ENCODE results near the gene TIPARP. TPM values are rescaled to one million over a fixed set of nuclear protein-coding genes. Genes with fewer than 3 reads are reported as not detected.

Gene TIPARP
- total and polyA plus RNA-seq, 2 of the 8 experiments (the other 6 are each of a cell fraction or from before 2014, with no cell fraction given), result 1.6 to 5.8 TPM

DNA sequence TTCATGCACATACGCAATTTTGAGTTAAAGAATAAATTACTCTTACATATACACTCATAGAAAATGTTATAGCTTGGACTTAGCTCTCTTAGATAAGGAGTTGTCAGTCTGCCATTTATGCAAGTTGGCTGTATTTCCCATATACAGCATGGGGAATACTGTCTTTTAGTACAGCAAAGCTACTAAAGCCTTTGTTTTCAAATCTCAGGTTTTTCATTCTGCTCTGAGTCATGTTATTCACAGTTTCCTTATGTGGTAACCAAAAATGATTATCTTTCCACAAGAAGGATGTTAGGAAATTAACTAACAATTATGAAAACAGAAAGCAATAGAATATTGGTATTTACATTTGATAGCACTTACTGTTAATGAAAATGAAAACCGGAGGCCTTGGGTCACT, 4.3 kb upstream of the TIPARP start:
- POLR2A ChIA-PET (ENCODE audit: partially characterized antibody), result no interaction called here
- no peaks in the 10 kb centered on the region for H3K36me3 ChIP-seq (ENCODE audit: control insufficient read depth in 2 of 4, insufficient read depth in 4 of 4, low read length in 3 of 4)
- no peak overlapping the region for H2BK120ac ChIP-seq (replicated peaks; ENCODE audit: low read depth, low read length)
- 95% methylated on average over 2 of the region's 2 CpGs; no CpG with 5 or more reads in 1 of the 2 experiments for WGBS, 2 experiments (ENCODE audit: extremely low coverage in 1 of 2, insufficient coverage in 1 of 2, insufficient read length in 1 of 2, insufficient replicate concordance in 2 of 2, low coverage in 1 of 2, low lambda C conversion rate in 2 of 2, missing lambda C conversion rate in 1 of 2)
- H3K27ac ChIP-seq (ENCODE audit: low read depth, low read length), result no peak overlapping the region
- DNase-seq (ENCODE audit: low read depth in 1 of 2, low spot score in 2 of 2) (no peak), FAIRE-seq (no peak)
- H3K4me2 ChIP-seq (ENCODE audit: insufficient read depth in 1 of 2, low read depth in 2 of 2, low read length in 2 of 2), result no peak overlapping the region
- no peak overlapping the region for H2AFZ ChIP-seq (ENCODE audit: low read length)
- no peak overlapping the region for H2BK15ac ChIP-seq (ENCODE audit: low read length)
- no peak overlapping the region for H2BK12ac ChIP-seq (ENCODE audit: low read depth, low read length)
- H3K14ac ChIP-seq (ENCODE audit: insufficient read length), result no peak overlapping the region
- no peak for TF ChIP-seq FOSL1 (IDR thresholded peaks at IDR 0.05; ENCODE audit: insufficient read depth, low read depth, low read length)
- TF ChIP-seq SP1 (IDR thresholded peaks at IDR 0.05; ENCODE audit: low read depth, low read length), result no peak
- no peak for TF ChIP-seq ASH2L (IDR thresholded peaks at IDR 0.05; ENCODE audit: low read length)
- no peak for TF ChIP-seq CBX8 (IDR thresholded peaks at IDR 0.05; ENCODE audit: borderline replicate concordance, low read depth, low read length)
- TF ChIP-seq BACH1 (IDR thresholded peaks at IDR 0.05; ENCODE audit: low read length), result no peak
- TF ChIP-seq RBBP5 (IDR thresholded peaks at IDR 0.05; ENCODE audit: borderline replicate concordance, low read depth, low read length), result no peak
- no peak for TF ChIP-seq RFX5 (IDR thresholded peaks at IDR 0.05; ENCODE audit: borderline replicate concordance, low read depth, low read length)
- no peak for TF ChIP-seq NRF1 (IDR thresholded peaks at IDR 0.05; ENCODE audit: low read depth, low read length)
- TF ChIP-seq POLR2AphosphoS5 (IDR thresholded peaks at IDR 0.05; ENCODE audit: low read depth, low read length), result no peak
- TF ChIP-seq SRF (IDR thresholded peaks at IDR 0.05; ENCODE audit: low read depth, low read length), result no peak
- TF ChIP-seq JUN (IDR thresholded peaks at IDR 0.05; ENCODE audit: low read depth, low read length), result no peak
- H3K79me2 ChIP-seq (ENCODE audit: control insufficient read depth in 1 of 2, insufficient read depth in 2 of 2, low read length in 2 of 2), result no peaks in the 10 kb centered on the region
- H4K5ac ChIP-seq (ENCODE audit: insufficient read length, low read depth, low read length), result no peak overlapping the region
- no peaks in the 10 kb centered on the region for H4K20me1 ChIP-seq (replicated peaks in 1 of 2; ENCODE audit: control insufficient read depth in 1 of 2, insufficient read depth in 2 of 2, low read length in 2 of 2)
- no peak overlapping the region for H3K4ac ChIP-seq (replicated peaks; ENCODE audit: insufficient read length, low read depth, low read length)
- no peak overlapping the region for H2BK20ac ChIP-seq (ENCODE audit: low read length)
- H3K9me3 ChIP-seq (ENCODE audit: insufficient read depth in 2 of 2, low read depth in 1 of 2, low read length in 1 of 2), result no peaks in the 10 kb centered on the region
- no peak overlapping the region for H3K4me3 ChIP-seq (ENCODE audit: extremely low read depth in 1 of 4, insufficient read depth in 2 of 4, low read depth in 3 of 4, low read length in 4 of 4)
- no peak overlapping the region for H3K18ac ChIP-seq (ENCODE audit: extremely low read depth, low read length)
- H2BK5ac ChIP-seq (ENCODE audit: low read depth, low read length), result no peak overlapping the region
- no peaks in the 10 kb centered on the region for H3K79me1 ChIP-seq (ENCODE audit: low read depth, low read length)
- H3K4me1 ChIP-seq (replicated peaks in 1 of 4; ENCODE audit: control insufficient read depth in 3 of 4, insufficient read depth in 4 of 4, low read length in 3 of 4), result peaks cover 0 to 3% (median 0%) of the 10 kb centered on the region in 4 experiments; a peak in 1 of 7 replicates
- no peaks in the 10 kb centered on the region for H3K23me2 ChIP-seq (ENCODE audit: low read depth, low read length)
- H3K9ac ChIP-seq (replicated peaks in 1 of 4; ENCODE audit: extremely low read depth in 1 of 4, low read depth in 3 of 4, low read length in 3 of 4), result no peak overlapping the region
- H4K91ac ChIP-seq (replicated peaks; ENCODE audit: insufficient read length, low read length), result no peak overlapping the region
- no peak overlapping the region for H3K56ac ChIP-seq (replicated peaks; ENCODE audit: insufficient read length, low read depth, low read length)
- no peaks in the 10 kb centered on the region; a peak in 1 of 7 replicates for H3K27me3 ChIP-seq (replicated peaks in 1 of 4; ENCODE audit: control insufficient read depth in 3 of 4, extremely low read depth in 1 of 4, insufficient read depth in 3 of 4, low read length in 3 of 4)
- H4K8ac ChIP-seq (ENCODE audit: extremely low read depth, insufficient read depth, low read length), result no peak overlapping the region
- H2AK5ac ChIP-seq (ENCODE audit: low read depth, low read length), result no peak overlapping the region
- H3K23ac ChIP-seq (ENCODE audit: insufficient read length), result no peak overlapping the region
- CTCF ChIA-PET (ENCODE audit: partially characterized antibody), result interaction anchor here (0.6 to 1.4 kb wide), 4 partner anchors 8 to 520 kb away, joined by 3 to 4 read pairs (median 3); no protein-coding TSS in a partner anchor
